ENCODE measurements around the gene PARP16. TPM values are rescaled to one million over a fixed set of nuclear protein-coding genes. Genes with fewer than 3 reads are reported as not detected.

PARP16 gene
- total and polyA plus RNA-seq, 9 of the 15 experiments (the other 6 are each of a cell fraction or from before 2014, with no cell fraction given): 3.0 to 9.9 (median 5.8) TPM

DNA sequence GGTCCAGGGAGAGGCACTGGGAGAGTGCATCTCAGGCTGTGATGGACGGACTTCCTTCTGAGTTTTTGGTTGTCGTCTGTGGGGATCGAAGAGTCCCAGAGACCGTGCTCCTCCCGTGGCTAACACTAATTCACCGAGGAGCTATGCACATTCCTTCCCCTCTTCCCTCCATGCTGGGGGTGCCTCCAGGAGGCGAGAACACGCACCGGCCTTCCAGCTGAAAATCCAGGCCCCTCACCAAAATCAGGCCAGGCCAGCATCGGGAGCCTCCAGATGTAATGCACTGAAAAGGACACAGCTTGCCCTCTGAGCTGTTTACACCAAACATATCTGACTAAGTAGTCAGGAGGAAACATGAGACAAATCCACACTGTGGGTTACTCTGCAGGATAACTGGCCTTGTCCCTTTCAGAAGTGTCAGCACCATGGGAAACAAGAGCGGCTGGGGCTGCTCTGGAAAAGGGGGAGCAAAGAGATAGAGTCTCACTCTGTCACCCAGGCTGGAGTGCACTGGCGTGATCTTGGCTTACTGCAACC, 23.3 kb upstream of the PARP16 start:
- Histone ChIP-seq H2AFZ (ENCODE audit: low read depth, low read length) (0 out of 2 replicates have a peak overlapping the region, but pooled peaks have one; percentile 9), H3K79me2 (ENCODE audit: control insufficient read depth, insufficient read depth, low read length) (no peaks in the 10 kb centered on the region), H3K4me1 (replicated peaks in 1 of 2; ENCODE audit: control insufficient read depth in 2 of 2, insufficient read depth in 2 of 2, low read length in 2 of 2) (peaks cover 4 to 9% of the 10 kb centered on the region in 2 experiments; a peak in 4 of 5 replicates), H4K20me1 (replicated peaks; ENCODE audit: control insufficient read depth, insufficient read depth, low read length) (0 out of 2 replicates have a peak, but pooled peaks cover 3% of the 10 kb centered on the region), H3K9ac (ENCODE audit: insufficient read depth in 1 of 2, low read depth in 2 of 2, low read length in 2 of 2) (no peak overlapping the region; a peak in 1 of 4 replicates), H3K27ac (ENCODE audit: extremely low read depth, low read depth, low read length) (no peak overlapping the region), H3K4me3 (no peak overlapping the region), H3K36me3 (ENCODE audit: control insufficient read depth, insufficient read depth, low read length) (no peaks in the 10 kb centered on the region), H3K9me3 (replicated peaks; ENCODE audit: control insufficient read depth, insufficient read depth, low read depth, low read length) (no peaks in the 10 kb centered on the region), H3K9me1 (ENCODE audit: control insufficient read depth, insufficient read depth, low read length) (no peaks in the 10 kb centered on the region), H3K4me2 (ENCODE audit: insufficient read depth, low read length) (no peak overlapping the region), H3K27me3 (ENCODE audit: control insufficient read depth in 2 of 2, insufficient read depth in 2 of 2, low read length in 2 of 2) (peaks cover 4 to 12% of the 10 kb centered on the region in 2 experiments; a peak in 4 of 5 replicates)
- intact Hi-C loops (cut with micrococcal nuclease): loop anchor here (10.0 kb wide), 1 partner anchor 325 kb away; no protein-coding TSS in a partner anchor
- TF ChIP-seq SMC3 (conservative IDR thresholded peaks at IDR 0.05; ENCODE audit: insufficient read depth, low read depth, low read length): no peak
- TF ChIP-seq PURB (CRISPR knock-in tag; IDR thresholded peaks at IDR 0.05; ENCODE audit: low read depth): no peak
- TF ChIP-seq ETV1 (tag; conservative IDR thresholded peaks at IDR 0.05; ENCODE audit: low read depth): no peak
- no peak for TF ChIP-seq SMARCB1 (IDR thresholded peaks at IDR 0.05; ENCODE audit: insufficient read length, low read depth)
- TF ChIP-seq KLF10 (CRISPR knock-in tag; IDR thresholded peaks at IDR 0.05): no peak
- no peak for TF ChIP-seq SRF (CRISPR knock-in tag; IDR thresholded peaks at IDR 0.05)
- TF ChIP-seq, protein P1, sequence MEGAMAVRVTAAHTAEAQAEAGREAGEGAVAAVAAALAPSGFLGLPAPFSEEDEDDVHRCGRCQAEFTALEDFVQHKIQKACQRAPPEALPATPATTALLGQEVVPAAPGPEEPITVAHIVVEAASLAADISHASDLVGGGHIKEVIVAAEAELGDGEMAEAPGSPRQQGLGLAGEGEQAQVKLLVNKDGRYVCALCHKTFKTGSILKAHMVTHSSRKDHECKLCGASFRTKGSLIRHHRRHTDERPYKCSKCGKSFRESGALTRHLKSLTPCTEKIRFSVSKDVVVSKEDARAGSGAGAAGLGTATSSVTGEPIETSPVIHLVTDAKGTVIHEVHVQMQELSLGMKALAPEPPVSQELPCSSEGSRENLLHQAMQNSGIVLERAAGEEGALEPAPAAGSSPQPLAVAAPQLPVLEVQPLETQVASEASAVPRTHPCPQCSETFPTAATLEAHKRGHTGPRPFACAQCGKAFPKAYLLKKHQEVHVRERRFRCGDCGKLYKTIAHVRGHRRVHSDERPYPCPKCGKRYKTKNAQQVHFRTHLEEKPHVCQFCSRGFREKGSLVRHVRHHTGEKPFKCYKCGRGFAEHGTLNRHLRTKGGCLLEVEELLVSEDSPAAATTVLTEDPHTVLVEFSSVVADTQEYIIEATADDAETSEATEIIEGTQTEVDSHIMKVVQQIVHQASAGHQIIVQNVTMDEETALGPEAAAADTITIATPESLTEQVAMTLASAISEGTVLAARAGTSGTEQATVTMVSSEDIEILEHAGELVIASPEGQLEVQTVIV (CRISPR knock-in tag; IDR thresholded peaks at IDR 0.05; ENCODE audit: borderline replicate concordance): no peak
- no peak for TF ChIP-seq ZNF76 (CRISPR knock-in tag; IDR thresholded peaks at IDR 0.05; ENCODE audit: borderline replicate concordance)
- no peak for TF ChIP-seq ELF2 (CRISPR knock-in tag; IDR thresholded peaks at IDR 0.05)
- TF ChIP-seq TBL1XR1 (IDR thresholded peaks at IDR 0.05; ENCODE audit: low read length in 2 of 2): no peak
- no peak for TF ChIP-seq ESRRB (CRISPR knock-in tag; IDR thresholded peaks at IDR 0.05; ENCODE audit: borderline replicate concordance)
- TF ChIP-seq RBBP5 (IDR thresholded peaks at IDR 0.05; ENCODE audit: borderline replicate concordance, insufficient read depth, low read length, poor library complexity, severe bottlenecking): no peak
- TF ChIP-seq, protein P2, sequence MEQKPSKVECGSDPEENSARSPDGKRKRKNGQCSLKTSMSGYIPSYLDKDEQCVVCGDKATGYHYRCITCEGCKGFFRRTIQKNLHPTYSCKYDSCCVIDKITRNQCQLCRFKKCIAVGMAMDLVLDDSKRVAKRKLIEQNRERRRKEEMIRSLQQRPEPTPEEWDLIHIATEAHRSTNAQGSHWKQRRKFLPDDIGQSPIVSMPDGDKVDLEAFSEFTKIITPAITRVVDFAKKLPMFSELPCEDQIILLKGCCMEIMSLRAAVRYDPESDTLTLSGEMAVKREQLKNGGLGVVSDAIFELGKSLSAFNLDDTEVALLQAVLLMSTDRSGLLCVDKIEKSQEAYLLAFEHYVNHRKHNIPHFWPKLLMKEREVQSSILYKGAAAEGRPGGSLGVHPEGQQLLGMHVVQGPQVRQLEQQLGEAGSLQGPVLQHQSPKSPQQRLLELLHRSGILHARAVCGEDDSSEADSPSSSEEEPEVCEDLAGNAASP (IDR thresholded peaks at IDR 0.05): no peak
- no peak for TF ChIP-seq KAT8 (IDR thresholded peaks at IDR 0.05; ENCODE audit: low read depth)
- TF ChIP-seq, protein P3, sequence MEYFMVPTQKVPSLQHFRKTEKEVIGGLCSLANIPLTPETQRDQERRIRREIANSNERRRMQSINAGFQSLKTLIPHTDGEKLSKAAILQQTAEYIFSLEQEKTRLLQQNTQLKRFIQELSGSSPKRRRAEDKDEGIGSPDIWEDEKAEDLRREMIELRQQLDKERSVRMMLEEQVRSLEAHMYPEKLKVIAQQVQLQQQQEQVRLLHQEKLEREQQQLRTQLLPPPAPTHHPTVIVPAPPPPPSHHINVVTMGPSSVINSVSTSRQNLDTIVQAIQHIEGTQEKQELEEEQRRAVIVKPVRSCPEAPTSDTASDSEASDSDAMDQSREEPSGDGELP (CRISPR knock-in tag; IDR thresholded peaks at IDR 0.05; ENCODE audit: borderline replicate concordance): no peak
- no peak for TF ChIP-seq ZNF311 (CRISPR knock-in tag; IDR thresholded peaks at IDR 0.05)
- TF ChIP-seq RNF2 (IDR thresholded peaks at IDR 0.05): no peak
- BruUV-seq (replicated peaks): no TSS peak
- WGBS (ENCODE audit: insufficient coverage, low coverage, missing lambda C conversion rate): 42% methylated on average over 11 of the region's 12 CpGs
- ChIA-PET POLR2A (interaction anchor here (0.7 kb wide), 1 partner anchor 98 kb away, joined by 3 read pairs; no protein-coding TSS in a partner anchor), CTCF (ENCODE audit: low intra/inter-chr PET ratio) (no interaction called here)
- in situ Hi-C loops (cut with MboI): no loop called here
- FAIRE-seq: no peak
- DNase-seq (ENCODE audit: extremely low read depth in 1 of 4, low spot score in 3 of 4): no peak
- ATAC-seq: no peak

Measured in K562 (cell line).